GM12878 (cell line): ENCODE data around the gene FGFBP1. TPM values are rescaled to one million over a fixed set of nuclear protein-coding genes. Genes with fewer than 3 reads are reported as not detected.
A peak's percentile ranks its signal among the peaks of the same experiment; 100 is the strongest.

Source experiments
- ATAC-seq: fragments of 200-7000 bp; cut with Tn5 transposase; 3 replicates; pipeline ENCODE4 v1.9.1; 2020; ENCODE audit warnings: mild to moderate bottlenecking, moderate library complexity
- BruUV-seq: library from RNA; stranded (reverse); fragments of 400-500 nt; replicated peaks from 2 replicates; lab custom pipeline; 2021; lab: Mats Ljungman, UMichigan
- CTCF ChIA-PET: fragments of 300-600 bp; sonication (Branson Sonifier 250); formaldehyde crosslinking; extraction: SDS; loops from one replicate; lab custom pipeline; 2021; ENCODE audit warnings: inconsistent platforms; lab: Yijun Ruan, JAX
- POLR2A ChIA-PET: fragments of 350-600 bp; formaldehyde crosslinking; extraction: SDS; loops from one replicate; lab custom pipeline; 2021; ENCODE audit warnings: inconsistent platforms; lab: Charles Lee
- RAD21 ChIA-PET: fragments of 300-600 bp; sonication (Branson Sonifier 250); formaldehyde crosslinking; loops from one replicate; lab custom pipeline; 2023; ENCODE audit warnings: antibody characterized with exemption; ENCODE audit not compliant: unreplicated experiment; lab: Charles Lee
- SMC1A ChIA-PET: fragments of 300-600 bp; sonication (Branson Sonifier 250); formaldehyde crosslinking; loops from one replicate; lab custom pipeline; 2023; ENCODE audit not compliant: unreplicated experiment, uncharacterized antibody; lab: Charles Lee
- DNase-seq: peaks from one replicate; pipeline ENCODE4 v3.0.0-alpha.2; 2011; ENCODE audit warnings: low read depth, low spot score
- FAIRE-seq: peaks from 3 replicates; lab custom pipeline; 2011; peaks lifted over from hg19 to GRCh38; lab: Jason Lieb, UNC
- H2AFZ ChIP-seq: 2 replicates; pipeline ENCODE4 v1.6.0; 2011; ENCODE audit warnings: low read depth, low read length, control low read depth; ENCODE audit not compliant: control insufficient read depth
- H3K27ac ChIP-seq: 2 replicates; pipeline ENCODE4 v1.5.1; 2011; ENCODE audit warnings: control low read depth; ENCODE audit not compliant: control insufficient read depth, insufficient read depth
- H3K27me3 ChIP-seq, 2 experiments: replicated peaks in 1 of 2; 2 replicates each; pipeline versions ENCODE4 v1.6.0 to v1.6.1; 2011; ENCODE audit warnings: low read length in 1 of 2; ENCODE audit not compliant: control insufficient read depth in 2 of 2, insufficient read depth in 2 of 2
- H3K36me3 ChIP-seq, 2 experiments: 2 replicates each; pipeline ENCODE4 v1.5.1; 2011; ENCODE audit warnings: low read length in 1 of 2; ENCODE audit not compliant: control insufficient read depth in 2 of 2, insufficient read depth in 2 of 2
- H3K4me1 ChIP-seq: 2 replicates; pipeline ENCODE4 v1.6.1; 2011; ENCODE audit warnings: mild to moderate bottlenecking, low read length, moderate library complexity, mixed read lengths; ENCODE audit not compliant: control insufficient read depth, insufficient read depth
- H3K4me2 ChIP-seq: 2 replicates; pipeline ENCODE4 v1.6.0; 2011; ENCODE audit warnings: control low read depth; ENCODE audit not compliant: control insufficient read depth, insufficient read depth
- H3K4me3 ChIP-seq: fragments of 200-600 bp; sonication (generic); 2 replicates; pipeline ENCODE4 v1.5.1; 2016
- H3K79me2 ChIP-seq: 2 replicates; pipeline ENCODE4 v1.6.0; 2011; ENCODE audit warnings: low read length; ENCODE audit not compliant: control insufficient read depth, insufficient read depth
- H3K9ac ChIP-seq: 2 replicates; pipeline ENCODE4 v1.8.0; 2011; ENCODE audit warnings: low read length, control low read depth, mixed read lengths; ENCODE audit not compliant: control insufficient read depth, insufficient read depth
- H3K9me3 ChIP-seq: replicated peaks from 3 replicates; pipeline ENCODE4 v1.5.1; 2011; ENCODE audit warnings: mild to moderate bottlenecking, low read length; ENCODE audit not compliant: control insufficient read depth, insufficient read depth
- H4K20me1 ChIP-seq: 2 replicates; pipeline ENCODE4 v1.6.0; 2011; ENCODE audit not compliant: control insufficient read depth, insufficient read depth
- BHLHE40 ChIP-seq, 2 experiments: fragments of 450-650 bp in 1 of 2; IDR thresholded peaks; 2 replicates each; pipeline ENCODE4 v1.6.1; 2011 to 2017; ENCODE audit warnings: low read depth in 2 of 2, borderline replicate concordance in 1 of 2, improper control_type of control experiment in 1 of 2, low read length in 1 of 2, mild to moderate bottlenecking in 1 of 2
- CEBPZ ChIP-seq: fragments of 150-350 bp; IDR thresholded peaks from 2 replicates; pipeline ENCODE4 v1.6.1; 2016; ENCODE audit warnings: low read depth, low read length
- MEF2B ChIP-seq: fragments of 450-650 bp; IDR thresholded peaks from 2 replicates; pipeline ENCODE4 v1.6.1; 2018; ENCODE audit warnings: mild to moderate bottlenecking, moderate library complexity; ENCODE audit not compliant: partially characterized antibody, poor library complexity, severe bottlenecking
- RELB ChIP-seq: fragments of 450-650 bp; IDR thresholded peaks from 2 replicates; pipeline ENCODE4 v1.6.1; 2017; ENCODE audit warnings: low read depth, mild to moderate bottlenecking, moderate library complexity
- USF2 ChIP-seq: IDR thresholded peaks from 2 replicates; pipeline ENCODE4 v1.6.1; 2011; ENCODE audit warnings: low read depth, low read length, improper control_type of control experiment, borderline replicate concordance
- WGBS: methylation state at CpG from one replicate; pipeline ENCODE4 v1.1.6; 2016; ENCODE audit warnings: low lambda C conversion rate; ENCODE audit not compliant: insufficient replicate concordance, insufficient coverage; ENCODE audit errors: missing lambda C conversion rate; 5-methylcytosine and 5-hydroxymethylcytosine counted together
- in situ Hi-C: fragments of 300-500 bp; cut with MboI; formaldehyde crosslinking; loops from 9 replicates; pipeline ENCODE4 v1.14.3; 2018; ENCODE audit warnings: mixed read lengths
- intact Hi-C: fragments of 100-400 bp; cut with micrococcal nuclease; formaldehyde crosslinking; loops from one replicate; pipeline ENCODE4 v1.14.2; 2022; ENCODE audit not compliant: unreplicated experiment
- polyA plus RNA-seq, 11 experiments: library from polyadenylated mRNA; depleted of rRNA in 4 of 11; unstranded in 6 of 11; stranded (reverse) in 5 of 11; fragments of >200 nt; fragmentation: Nextera tagmentation in 4 of 11; fragmentation: Illumina TruSeq in 1 of 11; extraction: Ambion mirVana in 4 of 11; extraction: Trizol in 1 of 11; gene quantifications; 1 replicate in 1 of 11; 2 replicates in 10 of 11; pipeline versions ENCODE4 v1.2.1 to v1.2.3, GENCODE V29; 2011 to 2016; ENCODE audit warnings: inconsistent platforms in 2 of 11, missing spikeins in 2 of 11, low read depth in 1 of 11
- total RNA-seq, 4 experiments: library from RNA; depleted of rRNA in 3 of 4; stranded (reverse); fragments of >200 nt in 3 of 4; fragmentation: Illumina TruSeq in 1 of 4; extraction: Trizol in 1 of 4; gene quantifications; 2 replicates each; pipeline versions ENCODE4 v1.2.1 to v1.2.3, GENCODE V29; 2013 to 2021

FGFBP1 gene
- total and polyA plus RNA-seq, 10 of the 15 experiments (the other 5 are each of a cell fraction or from before 2014, with no cell fraction given) = 0.09 to 0.11 (median 0.09) TPM; not detected in 7

GRCh38 chr4:15912961-15913630 is 25.4 kb downstream of the FGFBP1 start (continued):
- no peak for TF ChIP-seq CEBPZ
- TF ChIP-seq BHLHE40 (IDR thresholded peaks at IDR 0.05; ENCODE audit: borderline replicate concordance in 1 of 2, low read depth in 2 of 2, low read length in 1 of 2) = no peak
- TF ChIP-seq RELB = no peak
- TF ChIP-seq, all 136 proteins: peak for 0

GRCh38 chr4:15912236-15912635 is 26.3 kb downstream of the FGFBP1 start:
- POLR2A ChIA-PET = no interaction called here
- Histone ChIP-seq H3K9ac (no peak overlapping the region), H3K9me3 (no peaks in the 10 kb centered on the region), H3K27ac (no peak overlapping the region), H3K27me3 (no peaks in the 10 kb centered on the region; a peak in 1 of 4 replicates), H4K20me1 (no peaks in the 10 kb centered on the region), H3K4me1 (no peaks in the 10 kb centered on the region), H3K4me2 (no peak overlapping the region), H2AFZ (no peak overlapping the region), H3K4me3 (no peak overlapping the region), H3K36me3 (no peaks in the 10 kb centered on the region), H3K79me2 (no peaks in the 10 kb centered on the region)
- DNase-seq (no peak), FAIRE-seq (no peak), ATAC-seq (no peak)
- WGBS = 34% methylated on average over 7 of the region's 7 CpGs
- intact Hi-C loops = no loop called here
- TF ChIP-seq USF2 (no peak), MEF2B (peak; percentile 50)
- CTCF ChIA-PET = interaction anchor here (0.7 kb wide), 1 partner anchor 30 kb away, joined by 3 read pairs; no protein-coding TSS in a partner anchor
- in situ Hi-C loops = no loop called here
- RAD21 ChIA-PET = no interaction called here
- SMC1A ChIA-PET = interaction anchor here (1.3 kb wide), 1 partner anchor 23 kb away, joined by 5 read pairs; no protein-coding TSS in a partner anchor
- no TSS peak for BruUV-seq
